GM12878 (cell line): ENCODE results near the gene TIMP2. TPM values are rescaled to one million over a fixed set of nuclear protein-coding genes. Genes with fewer than 3 reads are reported as not detected.

Experiments
- ATAC-seq: fragments of 200-7000 bp; cut with Tn5 transposase; 3 replicates; pipeline ENCODE4 v1.9.1; 2020; ENCODE audit warnings: mild to moderate bottlenecking, moderate library complexity
- BruUV-seq: library from RNA; stranded (reverse); fragments of 400-500 nt; replicated peaks from 2 replicates; lab custom pipeline; 2021; lab: Mats Ljungman, UMichigan
- CTCF ChIA-PET: fragments of 300-600 bp; sonication (Branson Sonifier 250); formaldehyde crosslinking; extraction: SDS; loops from one replicate; lab custom pipeline; 2021; ENCODE audit warnings: inconsistent platforms; lab: Yijun Ruan, JAX
- POLR2A ChIA-PET: fragments of 350-600 bp; formaldehyde crosslinking; extraction: SDS; loops from one replicate; lab custom pipeline; 2021; ENCODE audit warnings: inconsistent platforms; lab: Charles Lee
- RAD21 ChIA-PET: fragments of 300-600 bp; sonication (Branson Sonifier 250); formaldehyde crosslinking; loops from one replicate; lab custom pipeline; 2023; ENCODE audit warnings: antibody characterized with exemption; ENCODE audit not compliant: unreplicated experiment; lab: Charles Lee
- SMC1A ChIA-PET: fragments of 300-600 bp; sonication (Branson Sonifier 250); formaldehyde crosslinking; loops from one replicate; lab custom pipeline; 2023; ENCODE audit not compliant: unreplicated experiment, uncharacterized antibody; lab: Charles Lee
- DNase-seq: peaks from one replicate; pipeline ENCODE4 v3.0.0-alpha.2; 2011; ENCODE audit warnings: low read depth, low spot score
- FAIRE-seq: peaks from 3 replicates; lab custom pipeline; 2011; peaks lifted over from hg19 to GRCh38; lab: Jason Lieb, UNC
- H2AFZ ChIP-seq: 2 replicates; pipeline ENCODE4 v1.6.0; 2011; ENCODE audit warnings: low read depth, low read length, control low read depth; ENCODE audit not compliant: control insufficient read depth
- H3K27ac ChIP-seq: 2 replicates; pipeline ENCODE4 v1.5.1; 2011; ENCODE audit warnings: control low read depth; ENCODE audit not compliant: control insufficient read depth, insufficient read depth
- H3K27me3 ChIP-seq, 2 experiments: replicated peaks in 1 of 2; 2 replicates each; pipeline versions ENCODE4 v1.6.0 to v1.6.1; 2011; ENCODE audit warnings: low read length in 1 of 2; ENCODE audit not compliant: control insufficient read depth in 2 of 2, insufficient read depth in 2 of 2
- H3K36me3 ChIP-seq, 2 experiments: 2 replicates each; pipeline ENCODE4 v1.5.1; 2011; ENCODE audit warnings: low read length in 1 of 2; ENCODE audit not compliant: control insufficient read depth in 2 of 2, insufficient read depth in 2 of 2
- H3K4me1 ChIP-seq: 2 replicates; pipeline ENCODE4 v1.6.1; 2011; ENCODE audit warnings: mild to moderate bottlenecking, low read length, moderate library complexity, mixed read lengths; ENCODE audit not compliant: control insufficient read depth, insufficient read depth
- H3K4me2 ChIP-seq: 2 replicates; pipeline ENCODE4 v1.6.0; 2011; ENCODE audit warnings: control low read depth; ENCODE audit not compliant: control insufficient read depth, insufficient read depth
- H3K4me3 ChIP-seq: fragments of 200-600 bp; sonication (generic); 2 replicates; pipeline ENCODE4 v1.5.1; 2016
- H3K79me2 ChIP-seq: 2 replicates; pipeline ENCODE4 v1.6.0; 2011; ENCODE audit warnings: low read length; ENCODE audit not compliant: control insufficient read depth, insufficient read depth
- H3K9ac ChIP-seq: 2 replicates; pipeline ENCODE4 v1.8.0; 2011; ENCODE audit warnings: low read length, control low read depth, mixed read lengths; ENCODE audit not compliant: control insufficient read depth, insufficient read depth
- H3K9me3 ChIP-seq: replicated peaks from 3 replicates; pipeline ENCODE4 v1.5.1; 2011; ENCODE audit warnings: mild to moderate bottlenecking, low read length; ENCODE audit not compliant: control insufficient read depth, insufficient read depth
- H4K20me1 ChIP-seq: 2 replicates; pipeline ENCODE4 v1.6.0; 2011; ENCODE audit not compliant: control insufficient read depth, insufficient read depth
- CBX3 ChIP-seq: fragments of 200-600 bp; sonication (generic); IDR thresholded peaks from 2 replicates; pipeline ENCODE4 v1.6.1; 2016; ENCODE audit warnings: low read depth, borderline replicate concordance
- CTCF ChIP-seq, 3 experiments: IDR thresholded peaks in 2 of 3; conservative IDR thresholded peaks in 1 of 3; 2 replicates each; pipeline ENCODE4 v1.5.1; 2011; ENCODE audit warnings: low read depth in 3 of 3, low read length in 3 of 3, mild to moderate bottlenecking in 3 of 3, control low read depth in 2 of 3, moderate library complexity in 2 of 3, inconsistent platforms in 1 of 3, mixed read lengths in 1 of 3; ENCODE audit not compliant: control insufficient read depth in 2 of 3, insufficient read depth in 1 of 3; ENCODE audit errors: extremely low read depth in 1 of 3
- KLF5 ChIP-seq: fragments of 450-650 bp; IDR thresholded peaks from 2 replicates; pipeline ENCODE4 v1.6.1; 2014; ENCODE audit warnings: mild to moderate bottlenecking; ENCODE audit not compliant: partially characterized antibody
- MEF2A ChIP-seq: IDR thresholded peaks from 2 replicates; pipeline ENCODE4 v1.6.1; 2011; ENCODE audit warnings: low read depth, mild to moderate bottlenecking, low read length, moderate library complexity; ENCODE audit not compliant: insufficient read depth
- MLLT1 ChIP-seq: fragments of 450-650 bp; IDR thresholded peaks from 2 replicates; pipeline ENCODE4 v1.6.1; 2016; ENCODE audit warnings: mild to moderate bottlenecking
- NFIC ChIP-seq: IDR thresholded peaks from 2 replicates; pipeline ENCODE4 v1.6.1; 2012; ENCODE audit warnings: low read depth, mild to moderate bottlenecking, inconsistent platforms, low read length, moderate library complexity
- NR2C2 ChIP-seq: IDR thresholded peaks from 2 replicates; pipeline ENCODE4 v1.6.1; 2011; ENCODE audit warnings: borderline replicate concordance, low read depth; ENCODE audit not compliant: control insufficient read depth, insufficient read length
- POLR2A ChIP-seq: IDR thresholded peaks from 2 replicates; pipeline ENCODE4 v1.6.1; 2011; ENCODE audit warnings: low read depth, mild to moderate bottlenecking, low read length
- RELA ChIP-seq: fragments of 450-650 bp; IDR thresholded peaks from 2 replicates; pipeline ENCODE4 v1.8.0; 2014; ENCODE audit warnings: borderline replicate concordance; ENCODE audit not compliant: partially characterized antibody
- SP1 ChIP-seq: IDR thresholded peaks from one replicate; pipeline ENCODE4 v1.6.1; 2011; ENCODE audit warnings: low read depth, low read length
- USF1 ChIP-seq: IDR thresholded peaks from 2 replicates; pipeline ENCODE4 v1.6.1; 2011; ENCODE audit warnings: borderline replicate concordance, low read depth, mild to moderate bottlenecking, moderate library complexity, mixed read lengths, low read length; ENCODE audit not compliant: insufficient read depth; ENCODE audit errors: extremely low read length
- WGBS: methylation state at CpG from one replicate; pipeline ENCODE4 v1.1.6; 2016; ENCODE audit warnings: low lambda C conversion rate; ENCODE audit not compliant: insufficient replicate concordance, insufficient coverage; ENCODE audit errors: missing lambda C conversion rate; 5-methylcytosine and 5-hydroxymethylcytosine counted together
- in situ Hi-C: fragments of 300-500 bp; cut with MboI; formaldehyde crosslinking; loops from 9 replicates; pipeline ENCODE4 v1.14.3; 2018; ENCODE audit warnings: mixed read lengths
- intact Hi-C: fragments of 100-400 bp; cut with micrococcal nuclease; formaldehyde crosslinking; loops from one replicate; pipeline ENCODE4 v1.14.2; 2022; ENCODE audit not compliant: unreplicated experiment
- polyA plus RNA-seq, 11 experiments: library from polyadenylated mRNA; depleted of rRNA in 4 of 11; unstranded in 6 of 11; stranded (reverse) in 5 of 11; fragments of >200 nt; fragmentation: Nextera tagmentation in 4 of 11; fragmentation: Illumina TruSeq in 1 of 11; extraction: Ambion mirVana in 4 of 11; extraction: Trizol in 1 of 11; gene quantifications; 1 replicate in 1 of 11; 2 replicates in 10 of 11; pipeline versions ENCODE4 v1.2.1 to v1.2.3, GENCODE V29; 2011 to 2016; ENCODE audit warnings: inconsistent platforms in 2 of 11, missing spikeins in 2 of 11, low read depth in 1 of 11
- total RNA-seq, 4 experiments: library from RNA; depleted of rRNA in 3 of 4; stranded (reverse); fragments of >200 nt in 3 of 4; fragmentation: Illumina TruSeq in 1 of 4; extraction: Trizol in 1 of 4; gene quantifications; 2 replicates each; pipeline versions ENCODE4 v1.2.1 to v1.2.3, GENCODE V29; 2013 to 2021
- TF ChIP-seq, protein P1 (sequence below): fragments of 450-650 bp; IDR thresholded peaks from 2 replicates; pipeline ENCODE4 v1.6.1; 2018; ENCODE audit warnings: mild to moderate bottlenecking, low read depth, moderate library complexity; ENCODE audit not compliant: partially characterized antibody
- TF ChIP-seq, protein P2 (sequence below): IDR thresholded peaks from 2 replicates; pipeline ENCODE4 v1.6.1; 2011; ENCODE audit warnings: mild to moderate bottlenecking, low read depth, low read length, moderate library complexity; ENCODE audit not compliant: insufficient replicate concordance

The TIMP2 gene
- total and polyA plus RNA-seq, 10 of the 15 experiments (the other 5 are each of a cell fraction or from before 2014, with no cell fraction given): 0.03 to 0.41 (median 0.04) TPM; not detected in 7

- TF ChIP-seq, protein P1, sequence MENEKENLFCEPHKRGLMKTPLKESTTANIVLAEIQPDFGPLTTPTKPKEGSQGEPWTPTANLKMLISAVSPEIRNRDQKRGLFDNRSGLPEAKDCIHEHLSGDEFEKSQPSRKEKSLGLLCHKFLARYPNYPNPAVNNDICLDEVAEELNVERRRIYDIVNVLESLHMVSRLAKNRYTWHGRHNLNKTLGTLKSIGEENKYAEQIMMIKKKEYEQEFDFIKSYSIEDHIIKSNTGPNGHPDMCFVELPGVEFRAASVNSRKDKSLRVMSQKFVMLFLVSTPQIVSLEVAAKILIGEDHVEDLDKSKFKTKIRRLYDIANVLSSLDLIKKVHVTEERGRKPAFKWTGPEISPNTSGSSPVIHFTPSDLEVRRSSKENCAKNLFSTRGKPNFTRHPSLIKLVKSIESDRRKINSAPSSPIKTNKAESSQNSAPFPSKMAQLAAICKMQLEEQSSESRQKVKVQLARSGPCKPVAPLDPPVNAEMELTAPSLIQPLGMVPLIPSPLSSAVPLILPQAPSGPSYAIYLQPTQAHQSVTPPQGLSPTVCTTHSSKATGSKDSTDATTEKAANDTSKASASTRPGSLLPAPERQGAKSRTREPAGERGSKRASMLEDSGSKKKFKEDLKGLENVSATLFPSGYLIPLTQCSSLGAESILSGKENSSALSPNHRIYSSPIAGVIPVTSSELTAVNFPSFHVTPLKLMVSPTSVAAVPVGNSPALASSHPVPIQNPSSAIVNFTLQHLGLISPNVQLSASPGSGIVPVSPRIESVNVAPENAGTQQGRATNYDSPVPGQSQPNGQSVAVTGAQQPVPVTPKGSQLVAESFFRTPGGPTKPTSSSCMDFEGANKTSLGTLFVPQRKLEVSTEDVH: no peak
- no peak for TF ChIP-seq CBX3
- no peak for TF ChIP-seq KLF5
- no peak for TF ChIP-seq NR2C2
- no peak for TF ChIP-seq NFIC
- TF ChIP-seq RELA: no peak
- TF ChIP-seq SP1: no peak
Measured at GRCh38 chr17:78944026-78944425, 18.8 kb upstream of the TIMP2 start (continued).

- no peaks in the 10 kb centered on the region for H3K4me1 ChIP-seq
- TF ChIP-seq MLLT1 (no peak), USF1 (peak; percentile 39), MEF2A (no peak), POLR2A (no peak), CTCF (IDR thresholded peaks at IDR 0.05 in 2 of 3, conservative IDR thresholded peaks at IDR 0.05 in 1 of 3; ENCODE audit: control insufficient read depth in 2 of 3, extremely low read depth in 1 of 3, insufficient read depth in 1 of 3, low read depth in 3 of 3, low read length in 3 of 3) (no peak)
- TF ChIP-seq, protein P2, sequence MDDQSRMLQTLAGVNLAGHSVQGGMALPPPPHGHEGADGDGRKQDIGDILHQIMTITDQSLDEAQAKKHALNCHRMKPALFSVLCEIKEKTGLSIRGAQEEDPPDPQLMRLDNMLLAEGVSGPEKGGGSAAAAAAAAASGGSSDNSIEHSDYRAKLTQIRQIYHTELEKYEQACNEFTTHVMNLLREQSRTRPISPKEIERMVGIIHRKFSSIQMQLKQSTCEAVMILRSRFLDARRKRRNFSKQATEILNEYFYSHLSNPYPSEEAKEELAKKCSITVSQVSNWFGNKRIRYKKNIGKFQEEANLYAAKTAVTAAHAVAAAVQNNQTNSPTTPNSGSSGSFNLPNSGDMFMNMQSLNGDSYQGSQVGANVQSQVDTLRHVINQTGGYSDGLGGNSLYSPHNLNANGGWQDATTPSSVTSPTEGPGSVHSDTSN: no peak
- RAD21 ChIA-PET: no interaction called here
- POLR2A ChIA-PET: no interaction called here
- no peak overlapping the region for H3K27ac ChIP-seq
- H4K20me1 ChIP-seq: no peaks in the 10 kb centered on the region
- in situ Hi-C loops (no loop called here), intact Hi-C loops (no loop called here)
- peaks cover 0 to 5% of the 10 kb centered on the region in 2 experiments; a peak in 2 of 4 replicates for H3K27me3 ChIP-seq
- no peak overlapping the region for H3K4me3 ChIP-seq
- no peak overlapping the region for H3K4me2 ChIP-seq
- 24% methylated on average over 6 of the region's 6 CpGs for WGBS
- DNase-seq: no peak
- H3K36me3 ChIP-seq: no peaks in the 10 kb centered on the region
- H2AFZ ChIP-seq: no peak overlapping the region
- SMC1A ChIA-PET: no interaction called here
- no TSS peak for BruUV-seq
- H3K79me2 ChIP-seq: no peaks in the 10 kb centered on the region
- H3K9me3 ChIP-seq: no peaks in the 10 kb centered on the region
- H3K9ac ChIP-seq: no peak overlapping the region
- CTCF ChIA-PET: no interaction called here
- no peak for FAIRE-seq
- no peak for ATAC-seq
Measured at GRCh38 chr17:78940708-78941107, 15.5 kb upstream of the TIMP2 start.
